Amygdala (tissue), 56 donors: ENCODE results near the gene APLP2.
"Not testable (repeated sequence)": the region's sequence is repeated elsewhere in the genome, so short reads cannot be mapped to it uniquely, and the experiment has no call there.

Source experiments
- DNase-seq, 56 donors: peaks; one replicate each; lab custom pipeline; 2025; lab: John Stamatoyannopoulos, UW

Gene APLP2

GRCh38 chr11:130088919-130089673 is 19.4 kb downstream of the APLP2 start:
- DNase-seq, result no peak

GRCh38 chr11:130089674-130090073 is 20.0 kb downstream of the APLP2 start:
- DNase-seq, result no peak

- not testable (repeated sequence) for DNase-seq
Measured at GRCh38 chr11:130090517-130090916, 20.8 kb downstream of the APLP2 start.

GRCh38 chr11:130091169-130091568 is 21.5 kb downstream of the APLP2 start:
- DNase-seq, result not testable (repeated sequence)

- no peak for DNase-seq
Measured at GRCh38 chr11:130092661-130093060, 23.0 kb downstream of the APLP2 start.

GRCh38 chr11:130094614-130095013 is 24.9 kb downstream of the APLP2 start:
- DNase-seq, result peak in 1 of 56 donors; percentile 23

- no peak for DNase-seq
Measured at GRCh38 chr11:130095326-130095725, 25.6 kb downstream of the APLP2 start.

- no peak for DNase-seq
Measured at GRCh38 chr11:130096042-130096441, 26.3 kb downstream of the APLP2 start.

- DNase-seq, result no peak
Measured at GRCh38 chr11:130096823-130097222, 27.1 kb downstream of the APLP2 start.

GRCh38 chr11:130097285-130097684 is 27.6 kb downstream of the APLP2 start:
- DNase-seq, result no peak

GRCh38 chr11:130099356-130099755 is 29.7 kb downstream of the APLP2 start:
- no peak for DNase-seq

- no peak for DNase-seq
Measured at GRCh38 chr11:130100381-130101095, 30.8 kb downstream of the APLP2 start.

GRCh38 chr11:130101661-130102060 is 32.0 kb downstream of the APLP2 start:
- no peak for DNase-seq

- DNase-seq, result no peak
Measured at GRCh38 chr11:130102301-130103249, 32.9 kb downstream of the APLP2 start.

- no peak for DNase-seq
Measured at GRCh38 chr11:130103296-130103814, 33.7 kb downstream of the APLP2 start.

GRCh38 chr11:130106381-130106780 is 36.7 kb downstream of the APLP2 start:
- no peak for DNase-seq

- DNase-seq, result not testable (repeated sequence)
Measured at GRCh38 chr11:130108671-130109070, 39.0 kb downstream of the APLP2 start.

- DNase-seq, result no peak
Measured at GRCh38 chr11:130109386-130109785, 39.7 kb downstream of the APLP2 start.

- no peak for DNase-seq
Measured at GRCh38 chr11:130110339-130111108, 40.8 kb downstream of the APLP2 start.
